Neuronal stem cell (in vitro differentiated cells): ENCODE data around the gene SMIM14.
"Not testable (repeated sequence)": the region's sequence is repeated elsewhere in the genome, so short reads cannot be mapped to it uniquely, and the experiment has no call there.

Experiments
- DNase-seq: peaks from one replicate; pipeline ENCODE4 v3.0.0-alpha.2; 2013; ENCODE audit warnings: low spot score
- H2AFZ ChIP-seq: one replicate; pipeline ENCODE4 v1.6.1; 2013; ENCODE audit warnings: mild to moderate bottlenecking, low read length, inconsistent platforms
- H2AK5ac ChIP-seq: 2 replicates; pipeline ENCODE4 v1.6.1; 2013; ENCODE audit warnings: low read depth, mild to moderate bottlenecking, inconsistent platforms, low read length, moderate library complexity, mixed read lengths
- H2BK120ac ChIP-seq: 2 replicates; pipeline ENCODE4 v1.6.1; 2013; ENCODE audit warnings: low read depth, mild to moderate bottlenecking, inconsistent platforms, low read length, moderate library complexity, mixed read lengths
- H2BK12ac ChIP-seq: one replicate; pipeline ENCODE4 v1.6.1; 2013; ENCODE audit warnings: low read length, inconsistent platforms
- H2BK15ac ChIP-seq: 2 replicates; pipeline ENCODE4 v1.6.1; 2013; ENCODE audit warnings: mild to moderate bottlenecking, low read length, inconsistent platforms, mixed read lengths
- H2BK5ac ChIP-seq: one replicate; pipeline ENCODE4 v1.6.1; 2013; ENCODE audit warnings: inconsistent platforms, mild to moderate bottlenecking, low read length, moderate library complexity
- H3K14ac ChIP-seq: one replicate; pipeline ENCODE4 v1.6.1; 2013; ENCODE audit warnings: low read length, inconsistent platforms
- H3K18ac ChIP-seq: 2 replicates; pipeline ENCODE4 v1.6.1; 2013; ENCODE audit warnings: low read length, inconsistent platforms
- H3K23ac ChIP-seq: 2 replicates; pipeline ENCODE4 v1.6.1; 2013; ENCODE audit warnings: low read depth, mild to moderate bottlenecking, mixed read lengths, low read length, inconsistent platforms; ENCODE audit not compliant: poor library complexity
- H3K27ac ChIP-seq: replicated peaks from 3 replicates; pipeline ENCODE4 v1.5.1; 2013; ENCODE audit warnings: low read length, inconsistent platforms
- H3K27me3 ChIP-seq, 3 experiments: 2 replicates each; pipeline ENCODE4 v1.6.1; 2013; ENCODE audit warnings: low read length in 3 of 3, mild to moderate bottlenecking in 2 of 3, inconsistent platforms in 1 of 3, low read depth in 1 of 3, mixed read lengths in 1 of 3, moderate library complexity in 1 of 3; ENCODE audit not compliant: control insufficient read depth in 3 of 3, insufficient read depth in 3 of 3
- H3K36me3 ChIP-seq, 2 donors: replicated peaks in 1 of 2; 2 replicates each; pipeline ENCODE4 v1.6.1; 2013; ENCODE audit warnings: low read length in 2 of 2; ENCODE audit not compliant: control insufficient read depth in 2 of 2, insufficient read depth in 2 of 2
- H3K4ac ChIP-seq: 2 replicates; pipeline ENCODE4 v1.6.1; 2013; ENCODE audit warnings: inconsistent platforms, mild to moderate bottlenecking, low read length, moderate library complexity
- H3K4me1 ChIP-seq, 2 donors: 1 replicate in 1 of 2; 2 replicates in 1 of 2; pipeline ENCODE4 v1.6.1; 2013; ENCODE audit warnings: low read length in 2 of 2, low read depth in 1 of 2; ENCODE audit not compliant: control insufficient read depth in 2 of 2, insufficient read depth in 1 of 2
- H3K4me2 ChIP-seq: one replicate; pipeline ENCODE4 v1.6.1; 2013; ENCODE audit warnings: mild to moderate bottlenecking, low read length, inconsistent platforms; ENCODE audit not compliant: insufficient read depth, poor library complexity, severe bottlenecking
- H3K4me3 ChIP-seq, 2 donors: 2 replicates each; pipeline ENCODE4 v1.5.1; 2013; ENCODE audit warnings: low read length in 2 of 2, mild to moderate bottlenecking in 2 of 2, inconsistent platforms in 1 of 2, moderate library complexity in 1 of 2
- H3K79me1 ChIP-seq: one replicate; pipeline ENCODE4 v1.6.1; 2013; ENCODE audit warnings: low read depth, mild to moderate bottlenecking, inconsistent platforms, low read length, moderate library complexity
- H3K9ac ChIP-seq: one replicate; pipeline ENCODE4 v1.6.1; 2013; ENCODE audit warnings: mild to moderate bottlenecking, low read depth, low read length, inconsistent platforms; ENCODE audit not compliant: poor library complexity
- H3K9me3 ChIP-seq, 2 donors: replicated peaks in 1 of 2; 2 replicates each; pipeline versions ENCODE3 to v1.6.1; 2013; ENCODE audit warnings: low read length in 2 of 2, mild to moderate bottlenecking in 2 of 2, inconsistent platforms in 1 of 2, low read depth in 1 of 2, mixed read lengths in 1 of 2, moderate library complexity in 1 of 2; ENCODE audit not compliant: control insufficient read depth in 2 of 2, insufficient read depth in 1 of 2
- H4K8ac ChIP-seq: one replicate; pipeline ENCODE4 v1.6.1; 2013; ENCODE audit warnings: low read depth, mild to moderate bottlenecking, inconsistent platforms, low read length, moderate library complexity
- H4K91ac ChIP-seq: one replicate; pipeline ENCODE4 v1.6.1; 2013; ENCODE audit warnings: low read length, low read depth, mild to moderate bottlenecking, inconsistent platforms; ENCODE audit not compliant: poor library complexity
- WGBS, 2 donors: extraction: QIAGEN DNeasy Blood & Tissue Kit; methylation state at CpG; one replicate each; pipeline ENCODE4 v1.1.7; 2013; ENCODE audit warnings: missing lambda C conversion rate in 2 of 2, mixed read lengths in 1 of 2; ENCODE audit not compliant: insufficient read length in 2 of 2, insufficient replicate concordance in 1 of 2; ENCODE audit errors: extremely low coverage in 2 of 2; 5-methylcytosine and 5-hydroxymethylcytosine counted together

Gene SMIM14

GRCh38 chr4:39516407-39516966 lies 122.2 kb downstream of the SMIM14 start:
- no peak overlapping the region for H3K27ac ChIP-seq

GRCh38 chr4:39515669-39516401 lies 122.8 kb downstream of the SMIM14 start:
- not testable (repeated sequence) for H3K9ac ChIP-seq, H3K14ac ChIP-seq, DNase-seq, H3K4ac ChIP-seq, H2AFZ ChIP-seq, H4K8ac ChIP-seq, H3K23ac ChIP-seq, H2AK5ac ChIP-seq, H3K9me3 ChIP-seq, H3K4me3 ChIP-seq, H3K27me3 ChIP-seq, H2BK5ac ChIP-seq, H3K4me1 ChIP-seq, H3K27ac ChIP-seq, H2BK120ac ChIP-seq, H3K18ac ChIP-seq, H4K91ac ChIP-seq, H3K79me1 ChIP-seq, H2BK12ac ChIP-seq, H2BK15ac ChIP-seq, H3K4me2 ChIP-seq
- WGBS, 2 donors = no CpG with 5 or more reads among the region's 14 CpGs
- peaks cover 9 to 92% of the 10 kb centered on the region in 2 donors for H3K36me3 ChIP-seq

More at GRCh38 chr4:39516407-39516966, 122.2 kb downstream of the SMIM14 start:
- H3K9me3 ChIP-seq = no peaks in the 10 kb centered on the region
- no peak overlapping the region for H3K4me2 ChIP-seq
- H3K27me3 ChIP-seq = no peaks in the 10 kb centered on the region
- no peak overlapping the region for H3K23ac ChIP-seq
- no peak overlapping the region for H2AK5ac ChIP-seq
- no peaks in the 10 kb centered on the region for H3K4me1 ChIP-seq
- DNase-seq = no peak
- no peak overlapping the region for H3K14ac ChIP-seq
- peaks cover 2% of the 10 kb centered on the region for H3K79me1 ChIP-seq
- H4K91ac ChIP-seq = no peak overlapping the region
- H2BK15ac ChIP-seq = no peak overlapping the region
- peaks cover 9 to 92% of the 10 kb centered on the region in 2 donors for H3K36me3 ChIP-seq
- WGBS, 2 donors = no CpG with 5 or more reads among the region's 2 CpGs
- H3K9ac ChIP-seq = no peak overlapping the region
- no peak overlapping the region for H2BK120ac ChIP-seq
- H3K18ac ChIP-seq = no peak overlapping the region
- H2BK12ac ChIP-seq = no peak overlapping the region
- no peak overlapping the region for H2BK5ac ChIP-seq
- no peak overlapping the region for H4K8ac ChIP-seq
- no peak overlapping the region for H3K4ac ChIP-seq
- no peak overlapping the region for H2AFZ ChIP-seq
- H3K4me3 ChIP-seq = no peak overlapping the region

GRCh38 chr4:39514888-39515401 lies 123.7 kb downstream of the SMIM14 start:
- Histone ChIP-seq H4K91ac (no peak overlapping the region), H3K79me1 (peaks cover 2% of the 10 kb centered on the region), H2AK5ac (no peak overlapping the region), H3K18ac (no peak overlapping the region), H3K14ac (no peak overlapping the region), H3K23ac (no peak overlapping the region), H2BK120ac (no peak overlapping the region), H3K4me1 (no peaks in the 10 kb centered on the region), H2BK15ac (no peak overlapping the region), H4K8ac (no peak overlapping the region), H3K27me3 (no peaks in the 10 kb centered on the region), H3K36me3 (peaks cover 14 to 93% of the 10 kb centered on the region in 2 donors), H3K4me3 (no peak overlapping the region), H3K4ac (no peak overlapping the region), H2AFZ (no peak overlapping the region), H3K27ac (no peak overlapping the region), H3K4me2 (no peak overlapping the region), H3K9me3 (no peaks in the 10 kb centered on the region), H2BK12ac (no peak overlapping the region), H3K9ac (no peak overlapping the region), H2BK5ac (no peak overlapping the region)
- DNase-seq = no peak
- no CpG with 5 or more reads among the region's 4 CpGs for WGBS, 2 donors

GRCh38 chr4:39514266-39514665 lies 124.4 kb downstream of the SMIM14 start:
- not testable (repeated sequence) for H3K4me1 ChIP-seq, H2AFZ ChIP-seq, H2BK12ac ChIP-seq, H2BK120ac ChIP-seq, H3K4me3 ChIP-seq, H3K14ac ChIP-seq, H3K79me1 ChIP-seq, H3K4ac ChIP-seq, H3K27ac ChIP-seq, H4K91ac ChIP-seq, H4K8ac ChIP-seq, H3K23ac ChIP-seq, H3K18ac ChIP-seq, H2BK5ac ChIP-seq, H3K4me2 ChIP-seq, H3K9ac ChIP-seq, H2BK15ac ChIP-seq, H2AK5ac ChIP-seq, H3K9me3 ChIP-seq, H3K27me3 ChIP-seq, DNase-seq
- H3K36me3 ChIP-seq = peaks cover 17 to 94% of the 10 kb centered on the region in 2 donors
- no CpG with 5 or more reads among the region's 1 CpG for WGBS, 2 donors
